Body of pancreas (tissue), 4 donors: Measurements from ENCODE around the gene NR2C2. TPM values are rescaled to one million over a fixed set of nuclear protein-coding genes. Genes with fewer than 3 reads are reported as not detected.
"Not testable (repeated sequence)": the region's sequence is repeated elsewhere in the genome, so short reads cannot be mapped to it uniquely, and the experiment has no call there.

Experiments
- ATAC-seq: fragments of 150-250 bp; one replicate; pipeline ENCODE4 v1.9.1; 2016
- DNase-seq, 4 donors: peaks; one replicate each; pipeline ENCODE4 v3.0.0-alpha.2; 2019
- H3K27ac ChIP-seq, 4 donors: fragments of 200-600 bp; sonication (generic); 1 replicate in 3 of 4; 2 replicates in 1 of 4; pipeline versions ENCODE4 v1.5.1 to v1.6.1; 2016 to 2019; ENCODE audit warnings: mild to moderate bottlenecking in 1 of 4, mixed read lengths in 1 of 4, moderate library complexity in 1 of 4
- H3K27me3 ChIP-seq, 2 donors: fragments of 200-600 bp; sonication (generic); one replicate each; pipeline ENCODE4 v1.6.0; 2016; ENCODE audit warnings: mild to moderate bottlenecking in 1 of 2
- H3K36me3 ChIP-seq, 2 donors: fragments of 200-600 bp; sonication (generic); replicated peaks in 1 of 2; 2 replicates each; pipeline ENCODE4 v1.5.1; 2016; ENCODE audit warnings: low read depth in 2 of 2; ENCODE audit not compliant: insufficient read depth in 1 of 2
- H3K4me1 ChIP-seq: fragments of 200-600 bp; sonication (generic); one replicate; pipeline ENCODE4 v1.6.0; 2016
- H3K4me3 ChIP-seq, 2 donors: fragments of 200-600 bp; sonication (generic); 1 replicate in 1 of 2; 2 replicates in 1 of 2; pipeline ENCODE4 v1.5.1; 2016 to 2019
- H3K9me3 ChIP-seq, 3 donors: fragments of 200-600 bp; sonication (generic); 1 replicate in 2 of 3; 2 replicates in 1 of 3; pipeline ENCODE4 v1.5.1; 2016
- CTCF ChIP-seq, 7 experiments: fragments of 450-650 bp in 4 of 7; fragments of 200-600 bp in 3 of 7; sonication (generic) in 3 of 7; IDR thresholded peaks; one replicate each; pipeline ENCODE4 v1.5.1; 2016 to 2019; ENCODE audit warnings: antibody characterized with exemption in 7 of 7
- POLR2A ChIP-seq, 3 donors: fragments of 450-650 bp; IDR thresholded peaks; one replicate each; pipeline ENCODE4 v1.6.1; 2016; ENCODE audit warnings: antibody characterized with exemption in 3 of 3, mild to moderate bottlenecking in 2 of 3
- WGBS, 2 donors: methylation state at CpG; one replicate each; pipeline ENCODE4 v1.1.5; 2017; 5-methylcytosine and 5-hydroxymethylcytosine counted together
- intact Hi-C: fragments of 100-400 bp; cut with DNase I; formaldehyde crosslinking; loops from one replicate; pipeline ENCODE4 v1.15.1; 2023
- total RNA-seq, 2 donors: library from RNA; depleted of rRNA; stranded (reverse); fragments of >200 nt; gene quantifications; one replicate each; pipeline ENCODE4 v1.1.0, GENCODE V29; 2016

NR2C2 gene
- total RNA-seq, 2 donors from 2014 or later: 16.9 to 22.1 TPM

GRCh38 chr3:14997941-14998340 lies 50.6 kb downstream of the NR2C2 start:
- Histone ChIP-seq H3K9me3 (no peaks in the 10 kb centered on the region), H3K4me3 (no peak overlapping the region), H3K36me3 (no peaks in the 10 kb centered on the region), H3K27me3 (no peaks in the 10 kb centered on the region), H3K27ac (no peak overlapping the region), H3K4me1 (no peaks in the 10 kb centered on the region)
- 100% methylated on average over 1 of the region's 1 CpG for WGBS, 2 donors
- ATAC-seq: no peak
- no peak for TF ChIP-seq POLR2A (IDR thresholded peaks at IDR 0.05)
- TF ChIP-seq CTCF (IDR thresholded peaks at IDR 0.05): no peak
- no peak for DNase-seq
- intact Hi-C loops: no loop called here

- DNase-seq, H3K36me3 ChIP-seq, H3K27me3 ChIP-seq, H3K27ac ChIP-seq, intact Hi-C loops, H3K4me1 ChIP-seq, H3K4me3 ChIP-seq, H3K9me3 ChIP-seq, ATAC-seq: not testable (repeated sequence)
- WGBS, 2 donors: 88 to 89% methylated on average over 6 of the region's 6 CpGs
Observed at GRCh38 chr3:14999182-14999581, 51.8 kb downstream of the NR2C2 start.

- Histone ChIP-seq H3K9me3 (no peaks in the 10 kb centered on the region), H3K27me3 (no peaks in the 10 kb centered on the region), H3K4me3 (no peak overlapping the region), H3K36me3 (peaks cover 0 to 4% of the 10 kb centered on the region in 2 donors), H3K4me1 (no peaks in the 10 kb centered on the region), H3K27ac (no peak overlapping the region)
- intact Hi-C loops: no loop called here
- no peak for ATAC-seq
- 69 to 70% methylated on average over 4 of the region's 4 CpGs for WGBS, 2 donors
- TF ChIP-seq POLR2A (IDR thresholded peaks at IDR 0.05) (no peak), CTCF (IDR thresholded peaks at IDR 0.05) (no peak)
- no peak for DNase-seq
Observed at GRCh38 chr3:15007681-15008141, 60.3 kb downstream of the NR2C2 start.

- no peaks in the 10 kb centered on the region for H3K9me3 ChIP-seq
- DNase-seq (no peak), ATAC-seq (no peak)
- no peaks in the 10 kb centered on the region for H3K4me1 ChIP-seq
- TF ChIP-seq CTCF (IDR thresholded peaks at IDR 0.05) (no peak), POLR2A (IDR thresholded peaks at IDR 0.05) (no peak)
- H3K27ac ChIP-seq: no peak overlapping the region
- H3K4me3 ChIP-seq: no peak overlapping the region
- WGBS, 2 donors: 96% methylated on average over 5 of the region's 5 CpGs
- no peaks in the 10 kb centered on the region for H3K27me3 ChIP-seq
- intact Hi-C loops: no loop called here
- H3K36me3 ChIP-seq: peaks cover 0 to 12% of the 10 kb centered on the region in 2 donors
Observed at GRCh38 chr3:15009167-15009566, 61.8 kb downstream of the NR2C2 start.

- Histone ChIP-seq H3K27ac (no peak overlapping the region), H3K9me3 (no peaks in the 10 kb centered on the region), H3K36me3 (peaks cover 0 to 13% of the 10 kb centered on the region in 2 donors), H3K4me3 (no peak overlapping the region), H3K27me3 (no peaks in the 10 kb centered on the region), H3K4me1 (no peaks in the 10 kb centered on the region)
- WGBS, 2 donors: 91 to 100% methylated on average over 1 of the region's 1 CpG
- intact Hi-C loops: no loop called here
- DNase-seq (no peak), ATAC-seq (no peak)
- TF ChIP-seq POLR2A (IDR thresholded peaks at IDR 0.05) (no peak), CTCF (IDR thresholded peaks at IDR 0.05) (no peak)
Observed at GRCh38 chr3:15010664-15011063, 63.3 kb downstream of the NR2C2 start.
